PC-9 (cell line): Measurements from ENCODE around the gene CBLN3. TPM values are rescaled to one million over a fixed set of nuclear protein-coding genes. Genes with fewer than 3 reads are reported as not detected.
A peak's percentile ranks its signal among the peaks of the same experiment; 100 is the strongest.
"Not testable (repeated sequence)": the region's sequence is repeated elsewhere in the genome, so short reads cannot be mapped to it uniquely, and the experiment has no call there.

Experiments
- BruUV-seq: library from RNA; stranded (reverse); fragments of 400-500 nt; replicated peaks from 2 replicates; lab custom pipeline; 2021; lab: Mats Ljungman, UMichigan
- CTCF ChIA-PET: fragments of 300-600 bp; sonication (Branson Sonifier 250); formaldehyde crosslinking; loops from one replicate; lab custom pipeline; 2022; ENCODE audit warnings: antibody characterized with exemption; lab: Charles Lee
- POLR2A ChIA-PET: fragments of 300-600 bp; sonication (Branson Sonifier 250); formaldehyde crosslinking; loops from one replicate; lab custom pipeline; 2022; ENCODE audit warnings: antibody characterized with exemption; ENCODE audit not compliant: unreplicated experiment; lab: Charles Lee
- DNase-seq, 2 experiments: peaks; one replicate each; pipeline versions ENCODE4 v3.0.0 to v3.0.0-alpha.2; 2015 to 2022; ENCODE audit warnings: mixed read lengths in 1 of 2
- H2AFZ ChIP-seq: fragments of 200-600 bp; sonication (generic); 2 replicates; pipeline ENCODE4 v1.8.1; 2017; ENCODE audit warnings: antibody characterized with exemption
- H3F3A ChIP-seq: fragments of 200-600 bp; sonication (generic); 2 replicates; pipeline ENCODE4 v1.8.1; 2017; ENCODE audit warnings: antibody characterized with exemption, mild to moderate bottlenecking, low read depth; ENCODE audit not compliant: insufficient read depth
- H3K27ac ChIP-seq: fragments of 200-600 bp; sonication (generic); 2 replicates; pipeline ENCODE4 v1.6.1; 2016; ENCODE audit warnings: mixed run types
- H3K27me3 ChIP-seq: fragments of 200-600 bp; sonication (generic); 2 replicates; pipeline ENCODE4 v1.6.1; 2016; ENCODE audit warnings: low read depth, mixed run types; ENCODE audit not compliant: insufficient read depth
- H3K36me3 ChIP-seq: fragments of 200-600 bp; sonication (generic); 2 replicates; pipeline ENCODE4 v1.6.1; 2016; ENCODE audit warnings: low read depth, mixed run types
- H3K4me1 ChIP-seq: fragments of 200-600 bp; sonication (generic); replicated peaks from 2 replicates; pipeline ENCODE4 v1.6.1; 2016; ENCODE audit warnings: mixed run types; ENCODE audit not compliant: insufficient read depth
- H3K4me2 ChIP-seq: fragments of 200-600 bp; sonication (generic); 2 replicates; pipeline ENCODE4 v1.6.1; 2017; ENCODE audit warnings: mixed run types
- H3K4me3 ChIP-seq: fragments of 200-600 bp; sonication (generic); 2 replicates; pipeline ENCODE4 v1.6.1; 2016; ENCODE audit warnings: mixed run types
- H3K79me2 ChIP-seq: fragments of 200-600 bp; sonication (generic); 2 replicates; pipeline ENCODE4 v1.6.1; 2017; ENCODE audit warnings: low read depth, mixed run types
- H3K9me2 ChIP-seq: fragments of 200-600 bp; sonication (generic); 2 replicates; pipeline ENCODE4 v1.8.1; 2017; ENCODE audit warnings: mild to moderate bottlenecking; ENCODE audit not compliant: insufficient read depth
- H3K9me3 ChIP-seq: fragments of 200-600 bp; sonication (generic); 2 replicates; pipeline ENCODE4 v1.8.1; 2016; ENCODE audit warnings: low read depth; ENCODE audit not compliant: insufficient read depth
- H4K20me1 ChIP-seq: fragments of 200-600 bp; sonication (generic); 2 replicates; pipeline ENCODE4 v1.8.1; 2017; ENCODE audit not compliant: insufficient read depth
- EZH2 ChIP-seq: fragments of 200-600 bp; sonication (generic); IDR thresholded peaks from 2 replicates; pipeline ENCODE4 v1.8.0; 2017; ENCODE audit warnings: antibody characterized with exemption, low read depth
- intact Hi-C: fragments of 100-400 bp; cut with micrococcal nuclease; formaldehyde crosslinking; loops from one replicate; pipeline ENCODE4 v1.10.0; 2022; ENCODE audit not compliant: unreplicated experiment
- total RNA-seq: library from RNA; stranded (reverse); gene quantifications from 2 replicates; pipeline ENCODE4 v1.2.3, GENCODE V29; 2021
- TF ChIP-seq, protein P1 (sequence below): fragments of 200-600 bp; sonication (generic); conservative IDR thresholded peaks from 2 replicates; pipeline ENCODE4 v1.6.1; 2017; ENCODE audit warnings: mixed run types, antibody characterized with exemption, mild to moderate bottlenecking, moderate library complexity

CBLN3 gene
- total RNA-seq, 1 experiment from 2014 or later: 8.3 TPM

DNA sequence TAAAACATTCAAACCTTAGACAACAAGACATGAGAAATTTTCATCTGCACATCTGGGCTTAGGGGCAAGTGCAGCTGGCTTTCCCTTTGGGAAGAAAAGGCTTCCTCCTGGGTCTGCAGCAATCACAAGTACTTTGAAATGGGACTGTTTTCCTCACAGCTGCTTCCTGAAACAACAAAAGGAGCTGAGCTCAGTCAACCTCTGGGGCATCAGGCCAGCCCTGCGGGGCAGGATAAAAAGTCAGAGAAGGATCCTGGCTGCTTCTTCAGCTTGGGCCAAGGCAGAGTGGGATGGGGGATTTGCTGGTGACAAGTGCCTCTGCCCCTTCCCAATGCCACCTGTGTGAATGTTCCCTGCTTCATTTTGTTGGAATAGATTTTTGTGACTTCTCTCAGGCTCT lies 29.3 kb upstream of the CBLN3 start:
- Histone ChIP-seq H4K20me1 (no peaks in the 10 kb centered on the region), H3F3A (no peaks in the 10 kb centered on the region), H3K9me2 (no peaks in the 10 kb centered on the region), H3K27me3 (no peaks in the 10 kb centered on the region), H3K4me2 (no peak overlapping the region), H3K9me3 (no peaks in the 10 kb centered on the region), H3K79me2 (no peaks in the 10 kb centered on the region), H3K4me1 (no peaks in the 10 kb centered on the region), H2AFZ (no peak overlapping the region), H3K36me3 (no peaks in the 10 kb centered on the region), H3K27ac (no peak overlapping the region), H3K4me3 (no peak overlapping the region)
- TF ChIP-seq EZH2: no peak
- TF ChIP-seq, protein P1, sequence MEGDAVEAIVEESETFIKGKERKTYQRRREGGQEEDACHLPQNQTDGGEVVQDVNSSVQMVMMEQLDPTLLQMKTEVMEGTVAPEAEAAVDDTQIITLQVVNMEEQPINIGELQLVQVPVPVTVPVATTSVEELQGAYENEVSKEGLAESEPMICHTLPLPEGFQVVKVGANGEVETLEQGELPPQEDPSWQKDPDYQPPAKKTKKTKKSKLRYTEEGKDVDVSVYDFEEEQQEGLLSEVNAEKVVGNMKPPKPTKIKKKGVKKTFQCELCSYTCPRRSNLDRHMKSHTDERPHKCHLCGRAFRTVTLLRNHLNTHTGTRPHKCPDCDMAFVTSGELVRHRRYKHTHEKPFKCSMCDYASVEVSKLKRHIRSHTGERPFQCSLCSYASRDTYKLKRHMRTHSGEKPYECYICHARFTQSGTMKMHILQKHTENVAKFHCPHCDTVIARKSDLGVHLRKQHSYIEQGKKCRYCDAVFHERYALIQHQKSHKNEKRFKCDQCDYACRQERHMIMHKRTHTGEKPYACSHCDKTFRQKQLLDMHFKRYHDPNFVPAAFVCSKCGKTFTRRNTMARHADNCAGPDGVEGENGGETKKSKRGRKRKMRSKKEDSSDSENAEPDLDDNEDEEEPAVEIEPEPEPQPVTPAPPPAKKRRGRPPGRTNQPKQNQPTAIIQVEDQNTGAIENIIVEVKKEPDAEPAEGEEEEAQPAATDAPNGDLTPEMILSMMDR: no peak
- POLR2A ChIA-PET: no interaction called here
- CTCF ChIA-PET: no interaction called here
- intact Hi-C loops: no loop called here
- BruUV-seq: no TSS peak
- DNase-seq: no peak

DNA sequence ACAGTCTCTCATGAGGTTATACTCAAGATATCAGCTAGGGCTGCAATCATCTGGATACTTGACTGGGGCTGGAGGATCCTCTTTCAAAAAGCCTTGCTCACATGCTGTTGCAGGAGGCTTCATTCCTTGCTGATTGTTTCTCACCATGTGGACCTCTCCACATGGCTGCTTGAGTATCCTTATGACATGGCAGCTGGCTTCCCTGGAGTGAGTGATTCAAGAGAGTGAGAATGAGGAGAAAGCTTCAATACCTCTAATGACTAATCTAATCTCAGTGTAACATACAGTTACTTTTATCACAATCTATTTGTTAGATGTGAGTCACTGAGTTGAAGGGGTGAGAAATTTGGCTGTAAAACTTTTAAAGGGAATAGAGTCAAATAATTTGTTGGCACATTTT lies 27.5 kb upstream of the CBLN3 start:
- H3K36me3 ChIP-seq: no peaks in the 10 kb centered on the region
- ChIA-PET CTCF (no interaction called here), POLR2A (no interaction called here)
- no peaks in the 10 kb centered on the region for H4K20me1 ChIP-seq
- BruUV-seq: no TSS peak
- no peaks in the 10 kb centered on the region for H3K27me3 ChIP-seq
- TF ChIP-seq EZH2: no peak
- TF ChIP-seq, protein P1: no peak
- intact Hi-C loops: no loop called here
- no peaks in the 10 kb centered on the region for H3F3A ChIP-seq
- DNase-seq: no peak
- H2AFZ ChIP-seq: no peak overlapping the region
- H3K4me2 ChIP-seq: no peak overlapping the region
- H3K79me2 ChIP-seq: no peaks in the 10 kb centered on the region
- H3K9me2 ChIP-seq: no peaks in the 10 kb centered on the region
- no peaks in the 10 kb centered on the region for H3K9me3 ChIP-seq
- H3K27ac ChIP-seq: no peak overlapping the region
- no peak overlapping the region for H3K4me3 ChIP-seq
- H3K4me1 ChIP-seq: no peaks in the 10 kb centered on the region

DNA sequence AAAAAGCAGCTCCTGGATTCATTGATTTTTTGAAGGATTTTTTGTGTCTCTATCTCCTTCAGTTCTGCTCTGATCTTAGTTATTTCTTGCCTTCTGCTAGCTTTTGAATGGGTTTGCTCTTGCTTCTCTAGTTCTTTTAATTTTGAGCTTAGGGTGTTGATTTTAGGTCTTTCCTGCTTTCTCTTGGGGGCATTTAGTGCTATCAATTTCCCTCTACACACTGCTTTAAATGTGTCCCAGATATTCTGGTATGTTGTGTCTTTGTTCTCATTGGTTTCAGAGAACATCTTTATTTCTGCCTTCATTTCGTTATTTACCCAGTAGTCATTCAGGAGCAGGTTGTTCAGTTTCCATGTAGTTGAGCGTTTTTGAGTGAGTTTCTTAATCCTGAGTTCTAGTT lies 21.4 kb upstream of the CBLN3 start:
- BruUV-seq, intact Hi-C loops: not testable (repeated sequence)

DNA sequence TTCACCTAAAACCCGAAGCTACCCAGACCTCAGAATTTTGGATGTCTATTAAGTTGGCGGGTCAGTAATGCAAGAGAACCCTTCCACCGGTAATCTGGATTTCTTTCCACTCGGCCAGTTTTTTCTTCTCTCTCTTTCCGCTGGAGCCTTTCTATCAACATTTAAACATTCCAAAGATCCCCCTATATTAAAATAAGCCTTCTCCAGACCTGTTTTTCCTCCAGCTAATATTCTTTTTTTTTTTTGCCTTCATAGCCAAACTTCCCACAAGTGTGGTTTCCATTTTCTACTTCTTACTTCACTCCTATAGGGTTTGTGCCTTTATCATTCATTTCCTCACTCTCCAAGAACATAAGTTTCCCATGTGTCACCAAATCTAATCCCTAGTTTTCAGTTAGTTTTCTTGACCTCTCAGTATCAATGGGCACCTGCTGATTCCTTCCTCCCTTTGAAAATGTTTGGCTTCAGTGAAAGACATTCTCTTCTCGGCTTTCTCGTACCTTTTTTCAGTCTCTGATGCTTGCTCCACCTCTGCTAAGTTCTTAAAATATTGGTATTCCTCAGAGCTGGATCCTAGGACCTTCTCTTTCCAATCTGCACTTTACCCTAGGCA lies 13.7 kb upstream of the CBLN3 start:
- TF ChIP-seq EZH2: no peak
- TF ChIP-seq, protein P1: no peak
- TSS peak; percentile 67 for BruUV-seq
- H3F3A ChIP-seq: peaks cover 24% of the 10 kb centered on the region
- no peaks in the 10 kb centered on the region for H4K20me1 ChIP-seq
- DNase-seq: no peak
- H3K9me2 ChIP-seq: no peaks in the 10 kb centered on the region
- H3K4me3 ChIP-seq: peak overlapping the region; percentile 86
- H3K79me2 ChIP-seq: peaks cover 15% of the 10 kb centered on the region; the same call in 1 of the 2 replicates
- H2AFZ ChIP-seq: peak overlapping the region; percentile 92
- ChIA-PET POLR2A (no interaction called here), CTCF (interaction anchor here (0.6 kb wide), 1 partner anchor 1783 kb away, joined by 3 read pairs; no protein-coding TSS in a partner anchor)
- intact Hi-C loops: no loop called here
- H3K4me2 ChIP-seq: peak overlapping the region; percentile 93
- peak overlapping the region; percentile 96 for H3K27ac ChIP-seq
- H3K27me3 ChIP-seq: no peaks in the 10 kb centered on the region
- H3K4me1 ChIP-seq: no peaks in the 10 kb centered on the region
- H3K9me3 ChIP-seq: no peaks in the 10 kb centered on the region
- H3K36me3 ChIP-seq: no peaks in the 10 kb centered on the region

More for the DNA sequence above, 21.4 kb upstream of the CBLN3 start:
- H3K4me2 ChIP-seq, H4K20me1 ChIP-seq, DNase-seq, H3K9me2 ChIP-seq, H3F3A ChIP-seq, POLR2A ChIA-PET, H3K27me3 ChIP-seq, H3K79me2 ChIP-seq, H3K27ac ChIP-seq, H3K4me1 ChIP-seq, H3K9me3 ChIP-seq, H3K36me3 ChIP-seq, H2AFZ ChIP-seq, CTCF ChIA-PET, H3K4me3 ChIP-seq: not testable (repeated sequence)
